GM21367 (cell line): ENCODE data around the gene SLC4A3.

Experiments used
- ATAC-seq: cut with Tn5 transposase; IDR thresholded peaks from one replicate; pipeline ENCODE4 v1.9.1; 2021; ENCODE audit not compliant: unreplicated experiment

Gene SLC4A3

GRCh38 chr2:219613461-219614070 lies 13.9 kb upstream of the SLC4A3 start:
- no peak for ATAC-seq

- ATAC-seq = no peak
These were observed 13.2 kb upstream of the SLC4A3 start for GRCh38 chr2:219614076-219614860.

GRCh38 chr2:219615036-219615435 lies 12.4 kb upstream of the SLC4A3 start:
- no peak for ATAC-seq

- no peak for ATAC-seq
These were observed 11.5 kb upstream of the SLC4A3 start for GRCh38 chr2:219615894-219616293.

- no peak for ATAC-seq
These were observed 10.9 kb upstream of the SLC4A3 start for GRCh38 chr2:219616550-219616949.

GRCh38 chr2:219618733-219619122 lies 8.7 kb upstream of the SLC4A3 start:
- ATAC-seq = no peak

GRCh38 chr2:219619235-219619634 lies 8.2 kb upstream of the SLC4A3 start:
- ATAC-seq = no peak

GRCh38 chr2:219620546-219620945 lies 6.9 kb upstream of the SLC4A3 start:
- ATAC-seq = no peak

- ATAC-seq = no peak
These were observed 5.5 kb upstream of the SLC4A3 start for GRCh38 chr2:219621935-219622334.

- no peak for ATAC-seq
These were observed 5.0 kb upstream of the SLC4A3 start for GRCh38 chr2:219622472-219622871.

- ATAC-seq = no peak
These were observed 2.9 kb upstream of the SLC4A3 start for GRCh38 chr2:219624565-219624964.

GRCh38 chr2:219625179-219625578 lies 2.3 kb upstream of the SLC4A3 start:
- no peak for ATAC-seq

- ATAC-seq = no peak
These were observed 890 bp upstream of the SLC4A3 start for GRCh38 chr2:219626540-219626939.

- ATAC-seq = no peak
These were observed 980 bp downstream of the SLC4A3 start for GRCh38 chr2:219628235-219628985.

- ATAC-seq = no peak
These were observed 1.8 kb downstream of the SLC4A3 start for GRCh38 chr2:219628986-219629901.

- no peak for ATAC-seq
These were observed 2.7 kb downstream of the SLC4A3 start for GRCh38 chr2:219629976-219630695.

GRCh38 chr2:219630770-219631405 lies 3.5 kb downstream of the SLC4A3 start:
- no peak for ATAC-seq

GRCh38 chr2:219631406-219631891 lies 4.0 kb downstream of the SLC4A3 start:
- ATAC-seq = no peak

- no peak for ATAC-seq
These were observed 4.7 kb downstream of the SLC4A3 start for GRCh38 chr2:219631904-219632759.
